ENCODE measurements around the gene ANKRD55. TPM values are rescaled to one million over a fixed set of nuclear protein-coding genes. Genes with fewer than 3 reads are reported as not detected.
"Not testable (repeated sequence)": the region's sequence is repeated elsewhere in the genome, so short reads cannot be mapped to it uniquely, and the experiment has no call there.

ANKRD55 gene
- total RNA-seq, 1 donor from 2014 or later, result not detected

- Mint-ChIP-seq H3K4me1 (ENCODE audit: low read depth) (peaks cover 22% of the 10 kb centered on the region), H3K27ac (no peak overlapping the region), H3K9me3 (ENCODE audit: low read depth) (no peaks in the 10 kb centered on the region), H3K36me3 (ENCODE audit: insufficient read depth) (no peaks in the 10 kb centered on the region), H3K27me3 (no peaks in the 10 kb centered on the region), H3K4me3 (ENCODE audit: low read depth) (no peak overlapping the region)
- TF ChIP-seq CTCF (IDR thresholded peaks at IDR 0.05; ENCODE audit: unreplicated experiment), result no peak
- DNase-seq (ENCODE audit: low spot score, unreplicated experiment), result no peak
Observed at GRCh38 chr5:56154732-56155484, 78.2 kb downstream of the ANKRD55 start.

- no peak overlapping the region for H3K4me3 Mint-ChIP-seq (ENCODE audit: low read depth)
- peaks cover 19% of the 10 kb centered on the region for H3K4me1 Mint-ChIP-seq (ENCODE audit: low read depth)
- no peaks in the 10 kb centered on the region for H3K27me3 Mint-ChIP-seq
- no peaks in the 10 kb centered on the region for H3K9me3 Mint-ChIP-seq (ENCODE audit: low read depth)
- no peak overlapping the region for H3K27ac Mint-ChIP-seq
- H3K36me3 Mint-ChIP-seq (ENCODE audit: insufficient read depth), result no peaks in the 10 kb centered on the region
- no peak for DNase-seq (ENCODE audit: low spot score, unreplicated experiment)
- TF ChIP-seq CTCF (IDR thresholded peaks at IDR 0.05; ENCODE audit: unreplicated experiment), result no peak
Observed at GRCh38 chr5:56152437-56152836, 80.7 kb downstream of the ANKRD55 start.

GRCh38 chr5:56150756-56151155 is 82.4 kb downstream of the ANKRD55 start:
- not testable (repeated sequence) for H3K36me3 Mint-ChIP-seq (ENCODE audit: insufficient read depth); H3K27ac Mint-ChIP-seq; H3K4me1 Mint-ChIP-seq (ENCODE audit: low read depth); H3K4me3 Mint-ChIP-seq (ENCODE audit: low read depth); H3K27me3 Mint-ChIP-seq; DNase-seq (ENCODE audit: low spot score, unreplicated experiment); H3K9me3 Mint-ChIP-seq (ENCODE audit: low read depth)

- Mint-ChIP-seq H3K27ac (no peak overlapping the region), H3K4me3 (ENCODE audit: low read depth) (no peak overlapping the region)
- TF ChIP-seq CTCF (IDR thresholded peaks at IDR 0.05; ENCODE audit: unreplicated experiment), result no peak
Observed at GRCh38 chr5:56148453-56148971, 84.6 kb downstream of the ANKRD55 start.

GRCh38 chr5:56147659-56148230 is 85.4 kb downstream of the ANKRD55 start:
- H3K27me3 Mint-ChIP-seq, result no peaks in the 10 kb centered on the region
- no peak overlapping the region for H3K4me3 Mint-ChIP-seq (ENCODE audit: low read depth)
- H3K9me3 Mint-ChIP-seq (ENCODE audit: low read depth), result no peaks in the 10 kb centered on the region
- H3K4me1 Mint-ChIP-seq (ENCODE audit: low read depth), result peaks cover 12% of the 10 kb centered on the region
- H3K27ac Mint-ChIP-seq, result no peak overlapping the region
- TF ChIP-seq CTCF (IDR thresholded peaks at IDR 0.05; ENCODE audit: unreplicated experiment), result no peak
- no peaks in the 10 kb centered on the region for H3K36me3 Mint-ChIP-seq (ENCODE audit: insufficient read depth)
- DNase-seq (ENCODE audit: low spot score, unreplicated experiment), result no peak

More at GRCh38 chr5:56148453-56148971, 84.6 kb downstream of the ANKRD55 start:
- Mint-ChIP-seq H3K36me3 (ENCODE audit: insufficient read depth) (no peaks in the 10 kb centered on the region), H3K27me3 (no peaks in the 10 kb centered on the region), H3K9me3 (ENCODE audit: low read depth) (no peaks in the 10 kb centered on the region), H3K4me1 (ENCODE audit: low read depth) (peaks cover 8% of the 10 kb centered on the region)
- no peak for DNase-seq (ENCODE audit: low spot score, unreplicated experiment)

All from progenitor cell of endocrine pancreas (in vitro differentiated cells).